Activated T-cell treated with anti-CD3 and anti-CD28 coated beads for 4 hours (primary cell): ENCODE measurements around the gene RBM20.
"Not testable (repeated sequence)": the region's sequence is repeated elsewhere in the genome, so short reads cannot be mapped to it uniquely, and the experiment has no call there.

Experiments
- DNase-seq: peaks from one replicate; pipeline ENCODE4 v3.0.0-alpha.2; 2020

The RBM20 gene

DNA sequence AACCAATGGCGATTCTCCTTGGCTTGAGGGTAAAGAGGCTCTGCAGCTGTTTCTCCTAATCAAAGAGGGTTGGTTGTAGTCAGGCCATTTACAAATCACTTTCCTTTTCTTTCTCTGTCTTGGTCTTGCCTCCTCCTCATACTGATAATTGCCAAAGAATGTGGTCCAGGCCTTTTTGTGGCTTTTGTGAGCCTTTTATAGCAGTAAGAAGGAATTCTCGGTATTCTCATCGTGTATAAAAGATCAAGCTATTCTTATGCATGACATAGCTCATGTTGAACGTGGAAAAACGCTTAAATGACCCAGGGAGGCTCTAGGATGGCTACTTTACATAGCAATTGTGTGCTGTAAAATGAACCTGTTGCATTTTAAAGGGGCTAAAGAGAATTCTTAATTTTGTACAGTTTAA lies 62.6 kb downstream of the RBM20 start:
- no peak for DNase-seq

DNA sequence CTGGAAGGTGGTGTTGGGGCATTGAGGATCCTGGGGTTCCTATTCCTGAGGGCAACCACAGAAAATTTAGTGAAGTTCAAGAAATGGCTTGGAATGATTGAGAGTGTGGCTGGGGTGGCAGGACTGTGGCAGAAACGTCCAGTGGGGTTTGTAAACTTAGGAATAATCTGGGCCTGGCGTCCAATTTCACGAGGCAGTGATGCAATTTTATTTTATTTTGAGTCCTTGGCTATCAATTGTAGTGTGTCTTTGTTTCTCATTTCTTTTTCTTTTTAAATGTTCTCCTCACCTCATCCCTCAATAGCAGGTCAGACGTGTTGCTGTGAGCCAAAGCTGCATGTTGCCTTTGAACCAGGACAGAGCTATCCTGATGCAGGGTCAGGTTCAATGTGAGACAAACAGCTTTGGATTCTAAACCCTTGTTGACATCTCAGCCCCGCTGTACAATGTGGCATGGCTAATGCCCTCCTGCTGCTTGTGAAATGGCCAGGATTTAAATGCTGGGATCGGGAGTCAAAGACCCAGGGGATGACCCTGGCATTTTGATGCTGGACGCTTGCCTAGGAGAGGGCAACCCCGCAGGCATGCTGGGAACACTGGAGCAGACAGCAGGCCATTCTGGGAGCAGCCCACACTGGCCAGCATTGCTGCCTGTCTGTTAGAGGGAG lies 64.8 kb downstream of the RBM20 start:
- DNase-seq = no peak

DNA sequence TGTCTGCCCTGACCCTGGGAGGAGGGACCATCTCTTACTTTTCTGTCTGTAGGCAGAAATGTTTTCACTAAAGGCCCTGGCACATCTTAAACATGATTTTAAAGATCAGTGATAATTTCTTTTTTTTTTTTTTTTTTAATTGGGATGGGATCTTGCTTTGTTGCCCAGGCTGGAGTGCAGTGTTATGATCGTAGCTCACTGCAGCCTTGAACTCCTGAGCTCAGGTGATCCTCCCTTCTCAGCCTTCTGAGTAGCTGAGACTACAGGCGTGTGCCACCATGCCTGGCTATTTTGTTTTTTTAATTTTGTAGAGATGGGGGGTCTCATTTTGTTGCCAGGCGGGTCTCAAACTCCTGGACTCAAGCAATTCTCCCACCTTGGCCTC lies 65.3 kb downstream of the RBM20 start:
- DNase-seq = no peak

DNA sequence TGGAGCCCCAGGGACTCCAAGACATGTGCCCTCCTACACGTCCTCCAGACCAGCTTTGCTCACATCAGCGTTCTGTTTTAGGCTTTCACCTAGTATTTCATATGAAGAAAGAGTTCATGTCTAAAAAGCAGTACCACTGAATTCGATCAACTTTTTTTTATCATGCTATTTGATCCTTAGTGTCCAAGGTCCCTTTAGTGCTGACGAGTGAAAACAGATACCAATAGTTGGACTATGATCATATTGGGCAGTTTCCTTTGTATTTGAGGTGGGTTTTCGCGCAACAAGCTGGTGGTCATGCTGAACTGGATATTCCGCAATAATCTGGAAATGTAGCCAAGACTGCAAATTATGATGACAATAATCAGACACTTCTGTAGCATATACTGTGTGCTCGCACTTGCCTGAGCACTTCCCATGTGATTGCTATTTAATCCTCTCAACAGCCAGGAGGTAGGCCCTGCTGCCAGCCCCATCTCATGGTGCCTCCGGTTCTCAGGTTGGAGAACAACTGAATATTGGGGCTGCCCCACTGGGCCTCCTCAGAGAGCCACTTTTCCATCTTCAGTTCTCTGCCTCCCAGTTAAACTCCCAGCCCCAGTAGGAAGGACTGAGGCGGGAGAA lies 65.9 kb downstream of the RBM20 start:
- no peak for DNase-seq

DNA sequence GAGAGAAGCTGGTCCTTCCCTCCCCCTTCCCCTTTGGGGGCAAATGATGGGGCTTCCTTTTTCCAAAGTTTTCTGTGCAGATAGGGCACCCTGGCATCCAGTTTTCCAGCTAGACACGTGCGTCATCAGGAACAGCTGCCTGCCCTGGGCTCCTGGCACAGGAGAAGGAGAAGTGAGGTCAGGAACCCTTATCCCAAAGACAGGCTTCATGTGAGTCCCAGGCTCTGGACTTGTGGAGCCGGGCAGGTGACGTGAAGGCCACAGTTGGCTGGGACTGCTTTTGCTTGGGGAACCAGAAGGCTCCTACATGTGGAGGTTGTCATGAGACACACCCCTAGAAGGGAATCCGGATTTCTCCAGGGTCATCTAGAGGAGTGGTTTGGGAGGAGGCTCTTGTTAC lies 66.5 kb downstream of the RBM20 start:
- no peak for DNase-seq

DNA sequence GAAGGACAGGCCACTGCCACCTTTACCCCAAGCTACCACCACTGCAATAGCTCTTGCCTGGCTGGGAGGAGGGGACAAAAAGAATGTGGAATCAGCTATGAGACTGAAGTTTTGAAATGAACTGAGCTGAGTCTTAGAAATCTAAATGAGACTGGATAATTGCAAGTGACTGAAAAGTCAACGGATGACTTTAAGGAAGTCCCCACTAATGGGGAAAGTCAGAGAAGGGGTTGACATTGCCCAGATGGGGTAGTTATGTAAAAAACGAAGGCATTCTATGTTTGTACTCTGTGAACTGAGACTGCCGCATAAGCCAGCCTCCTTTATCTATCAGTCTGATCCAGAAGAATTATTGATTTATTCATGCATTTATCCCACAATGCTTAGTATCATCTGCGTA lies 67.2 kb downstream of the RBM20 start:
- DNase-seq = no peak

DNA sequence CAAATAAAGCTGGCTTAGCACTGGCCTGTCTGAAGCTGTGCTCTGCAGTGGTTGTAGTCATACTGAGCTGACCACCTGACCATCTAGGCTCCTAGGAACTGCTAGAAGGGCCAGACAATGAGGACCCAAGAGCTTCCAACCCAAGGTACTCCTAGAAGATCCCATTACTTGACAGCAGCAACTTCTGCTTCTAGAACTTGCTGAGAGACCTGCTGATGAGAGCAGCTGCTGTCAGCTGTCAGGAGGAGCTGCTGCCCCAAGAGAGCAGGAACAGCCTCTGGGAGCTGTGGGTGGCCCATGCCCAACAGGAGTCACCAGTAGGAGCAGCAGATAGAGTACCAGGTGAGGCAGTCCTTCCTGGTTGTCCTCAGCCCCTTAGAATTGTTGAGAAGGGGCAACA lies 70.2 kb downstream of the RBM20 start:
- no peak for DNase-seq

DNA sequence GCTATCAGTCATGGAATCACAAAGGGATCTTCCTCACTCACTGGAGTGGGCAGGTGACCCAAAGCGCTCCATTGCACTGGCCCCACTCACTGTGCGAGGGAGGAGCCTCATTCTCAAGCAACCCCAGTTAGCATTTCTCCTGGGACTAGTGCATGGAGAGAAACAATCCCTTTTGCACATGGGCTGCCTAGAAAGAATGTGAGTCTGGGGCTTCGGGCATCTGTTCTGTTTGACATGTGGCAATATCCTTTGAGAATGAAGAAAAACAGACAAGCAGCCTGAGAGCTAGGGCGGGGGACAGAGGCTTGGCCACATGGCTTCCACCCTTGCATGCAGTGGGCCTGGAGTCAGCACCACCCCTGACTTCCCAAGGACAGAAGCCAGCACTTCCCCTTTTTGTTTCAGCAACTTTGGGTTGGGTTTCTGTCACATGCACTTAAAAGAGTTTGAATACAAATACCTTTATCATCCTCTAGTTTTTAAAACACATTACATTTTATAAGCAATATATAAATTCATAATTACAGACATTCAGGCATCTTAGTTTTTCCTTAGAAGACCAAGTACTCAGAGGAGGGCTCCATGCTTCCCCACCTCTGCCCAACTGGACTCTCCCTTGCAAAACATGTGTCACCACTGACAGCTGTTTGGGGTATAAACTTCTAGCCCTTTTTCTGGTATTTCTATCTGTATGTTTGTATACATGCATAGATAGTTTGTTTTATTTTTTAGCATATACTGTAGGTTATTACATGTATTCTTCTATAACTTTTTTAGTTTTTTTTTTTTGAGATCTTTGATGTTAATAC lies 73.8 kb downstream of the RBM20 start:
- no peak for DNase-seq

DNA sequence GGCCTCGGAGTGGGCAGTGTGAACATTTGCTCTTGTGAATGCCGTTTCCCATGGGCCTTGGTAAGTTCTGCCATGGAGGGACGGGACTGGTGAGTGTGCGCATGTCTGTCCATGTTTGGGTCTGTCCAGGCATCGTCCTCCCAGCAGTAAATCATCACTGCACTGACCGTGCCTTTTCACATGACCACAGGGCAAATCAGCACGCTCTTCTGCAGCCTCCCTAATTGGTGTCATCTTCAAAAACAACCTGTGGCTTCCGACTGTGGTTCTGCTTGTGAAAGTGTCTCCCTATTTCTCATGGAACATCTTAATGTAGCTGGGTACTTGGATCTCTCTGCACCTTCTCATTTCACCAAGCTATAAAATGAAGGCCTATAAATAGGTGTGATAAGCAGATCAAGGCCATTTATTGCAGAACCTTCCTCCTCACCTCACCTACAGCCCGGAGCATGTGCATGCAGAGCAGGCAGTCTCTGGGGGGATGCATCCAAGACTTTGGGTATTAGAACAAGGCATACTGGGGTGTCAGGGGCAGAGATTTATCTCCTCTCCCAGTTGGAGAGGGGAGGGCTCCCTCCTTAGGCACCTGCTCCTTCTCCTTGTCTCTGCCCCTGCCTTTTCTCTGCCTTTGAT lies 77.4 kb downstream of the RBM20 start:
- DNase-seq = no peak

DNA sequence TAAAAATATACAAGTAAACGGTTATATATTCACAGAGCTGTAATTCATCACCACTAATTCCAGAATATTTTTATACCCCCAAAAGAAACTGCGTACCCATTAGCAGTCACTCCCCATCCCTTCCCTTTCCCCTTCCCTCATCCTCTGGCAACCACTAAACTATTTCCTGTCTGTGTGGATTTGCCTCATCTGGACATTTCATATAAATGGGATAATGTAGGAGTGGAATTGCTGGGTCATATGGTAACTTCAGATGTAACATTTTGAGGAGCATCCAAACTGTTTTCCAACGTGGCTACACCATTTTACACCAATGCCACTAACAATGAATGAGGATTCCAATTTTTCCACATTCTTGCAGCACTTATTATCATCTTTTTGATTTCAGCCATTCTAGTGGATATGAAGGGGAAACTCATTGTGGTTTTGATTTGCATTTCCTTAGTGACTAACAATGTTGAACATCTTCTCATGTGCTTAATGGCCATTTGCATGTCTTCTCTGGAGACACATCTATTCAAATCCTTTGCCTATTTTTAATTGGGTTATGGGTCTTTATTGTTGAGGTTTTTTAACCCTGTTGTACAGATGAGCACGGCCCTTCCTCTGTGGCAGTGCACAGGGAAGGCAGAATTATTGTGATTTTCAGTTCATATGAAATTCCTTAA lies 79.2 kb downstream of the RBM20 start:
- DNase-seq = no peak

DNA sequence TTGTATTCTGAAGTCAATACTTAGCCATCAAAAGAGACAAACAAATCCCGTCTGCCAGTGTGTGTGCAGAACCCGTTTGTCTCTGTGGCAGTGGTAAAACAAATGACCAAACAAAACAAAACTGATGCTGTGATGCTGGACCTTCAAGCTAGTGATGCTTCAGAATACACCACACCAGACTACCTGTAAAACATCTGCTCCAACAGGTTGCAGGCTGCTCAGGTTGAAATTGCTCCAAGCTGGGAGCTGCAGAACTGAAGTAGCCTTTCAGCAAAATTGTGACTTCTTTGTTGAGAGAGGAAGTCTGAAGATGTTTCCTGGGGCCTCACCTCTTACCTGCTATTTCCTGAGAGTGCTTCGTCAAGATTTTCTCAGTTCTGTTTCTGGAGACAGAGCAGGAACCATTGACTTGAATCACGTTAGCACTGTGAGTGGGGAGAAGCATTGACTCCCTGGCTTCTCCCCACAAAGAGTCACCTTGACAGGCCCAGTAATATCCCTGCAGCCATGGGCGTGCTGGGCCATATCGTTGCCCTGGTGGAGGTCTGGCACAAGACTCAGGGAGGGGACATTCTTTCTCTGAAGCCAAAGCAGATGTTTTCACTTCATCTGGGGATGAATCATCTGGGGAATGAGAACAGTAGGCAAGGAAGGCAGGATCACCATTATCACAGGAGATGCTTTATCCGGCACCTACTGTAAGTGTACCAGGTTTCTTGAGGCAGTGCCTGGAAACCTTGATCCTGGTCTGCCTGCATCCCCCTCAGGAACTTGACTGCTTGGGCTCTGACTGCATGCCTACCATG lies 80.2 kb downstream of the RBM20 start:
- DNase-seq = no peak

DNA sequence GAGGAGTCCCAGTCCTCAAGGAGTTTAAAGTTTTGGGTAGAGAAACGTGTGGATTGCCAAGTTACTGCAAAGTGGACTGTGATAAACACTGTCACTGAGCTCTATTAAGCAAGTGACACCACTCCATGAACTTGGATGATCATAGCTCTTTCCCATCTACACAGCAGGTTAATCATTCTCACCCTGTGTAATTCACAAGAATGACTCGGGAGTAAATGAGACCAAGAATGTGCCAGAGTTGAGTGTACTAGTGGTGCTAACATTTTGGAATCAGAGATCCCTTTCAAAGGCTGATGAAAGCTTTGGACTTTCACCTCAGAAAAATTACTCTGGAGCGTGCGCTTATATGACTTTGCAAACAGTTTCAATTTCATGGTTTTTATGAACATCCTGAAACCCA lies 80.8 kb downstream of the RBM20 start:
- no peak for DNase-seq

DNA sequence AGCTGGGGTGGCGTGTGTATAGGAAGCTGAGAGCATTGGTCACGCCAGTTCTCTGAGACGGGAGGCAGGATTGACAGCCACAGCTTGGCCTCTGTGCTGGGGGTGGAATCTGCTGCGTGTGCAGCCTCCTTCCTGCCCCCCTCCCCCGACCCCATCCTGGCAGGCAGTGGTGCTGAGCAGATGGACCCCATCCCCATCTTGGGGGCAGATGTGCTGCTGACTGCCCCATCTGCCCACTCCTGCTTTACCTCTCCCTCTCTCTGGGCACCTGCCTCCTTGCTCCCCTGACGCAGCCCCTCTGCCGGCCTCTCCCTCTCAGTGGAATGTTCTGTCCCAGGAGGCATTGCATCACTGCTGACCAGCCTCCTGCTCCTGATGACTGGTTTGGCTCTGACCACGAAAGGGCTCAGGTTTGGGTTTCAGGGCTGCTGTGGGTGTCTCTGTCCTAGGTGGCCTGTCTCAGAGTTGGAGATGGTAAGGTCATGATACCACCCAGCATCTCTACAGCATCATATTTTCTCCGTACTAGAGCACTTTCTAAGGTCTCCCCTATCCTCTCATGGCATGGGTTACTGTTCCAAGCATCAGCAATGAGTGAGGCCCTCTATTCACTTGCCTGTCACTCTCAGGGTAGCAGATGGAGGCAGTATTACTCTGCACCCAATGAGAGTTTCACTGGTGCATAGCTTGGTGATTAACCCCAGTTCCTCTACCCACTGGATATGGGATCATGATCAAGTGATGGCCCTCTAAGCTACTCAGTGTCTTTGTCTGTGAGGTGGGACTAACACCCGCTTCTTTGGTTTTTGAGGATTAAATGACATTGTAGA lies 81.9 kb downstream of the RBM20 start:
- no peak for DNase-seq

DNA sequence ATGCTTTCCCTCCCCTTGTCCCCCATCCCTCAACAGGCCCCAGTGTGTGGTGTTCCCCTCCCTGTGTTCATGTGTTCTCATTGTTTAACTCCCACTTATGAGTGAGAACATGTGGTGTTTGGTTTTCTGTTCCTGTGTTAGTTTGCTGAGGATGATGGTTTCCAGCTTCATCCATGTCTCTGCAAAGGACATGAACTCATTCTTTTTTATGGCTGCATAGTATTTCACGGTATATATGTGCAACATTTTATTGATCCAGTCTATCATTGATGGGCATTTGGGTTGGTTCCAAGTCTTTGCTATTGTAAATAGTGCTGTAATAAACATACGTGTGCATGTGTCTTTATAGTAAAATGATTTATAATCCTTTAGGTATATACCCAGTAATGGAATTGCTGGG lies 83.6 kb downstream of the RBM20 start:
- DNase-seq = not testable (repeated sequence)

DNA sequence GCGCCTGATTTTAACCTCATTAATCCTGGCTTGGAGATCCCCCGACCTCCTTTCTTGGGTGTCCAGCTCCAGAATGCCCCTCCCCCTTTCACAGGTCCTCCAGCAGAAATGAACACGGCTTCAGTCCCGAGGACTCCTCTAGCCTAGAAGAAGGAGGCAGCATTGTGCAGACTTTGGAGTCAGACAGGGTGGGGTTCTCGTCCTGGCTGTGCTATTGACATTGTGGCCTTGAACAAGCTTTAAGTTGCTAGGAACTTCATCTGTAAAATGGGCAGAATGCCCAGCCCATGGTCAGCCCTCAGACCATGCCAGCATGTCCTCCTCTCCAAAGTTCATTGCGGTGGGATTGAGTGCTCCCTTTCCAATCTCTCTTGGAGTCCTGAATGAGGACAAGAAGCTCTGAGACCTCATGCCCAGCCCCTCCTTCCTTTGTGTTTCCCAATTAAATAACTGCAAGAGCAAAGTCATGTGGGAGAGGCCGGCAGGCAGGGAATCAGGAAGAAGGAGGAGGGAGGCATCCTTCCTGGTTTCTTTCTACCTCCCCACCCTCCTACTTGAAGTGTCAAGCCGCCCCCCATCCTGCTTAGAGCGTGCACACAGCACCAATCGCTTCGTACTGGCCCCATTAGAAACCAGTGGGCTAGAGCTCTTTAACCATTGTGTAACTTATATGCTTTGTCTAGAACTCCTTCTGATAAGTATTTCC lies 86.4 kb downstream of the RBM20 start:
- DNase-seq = no peak

DNA sequence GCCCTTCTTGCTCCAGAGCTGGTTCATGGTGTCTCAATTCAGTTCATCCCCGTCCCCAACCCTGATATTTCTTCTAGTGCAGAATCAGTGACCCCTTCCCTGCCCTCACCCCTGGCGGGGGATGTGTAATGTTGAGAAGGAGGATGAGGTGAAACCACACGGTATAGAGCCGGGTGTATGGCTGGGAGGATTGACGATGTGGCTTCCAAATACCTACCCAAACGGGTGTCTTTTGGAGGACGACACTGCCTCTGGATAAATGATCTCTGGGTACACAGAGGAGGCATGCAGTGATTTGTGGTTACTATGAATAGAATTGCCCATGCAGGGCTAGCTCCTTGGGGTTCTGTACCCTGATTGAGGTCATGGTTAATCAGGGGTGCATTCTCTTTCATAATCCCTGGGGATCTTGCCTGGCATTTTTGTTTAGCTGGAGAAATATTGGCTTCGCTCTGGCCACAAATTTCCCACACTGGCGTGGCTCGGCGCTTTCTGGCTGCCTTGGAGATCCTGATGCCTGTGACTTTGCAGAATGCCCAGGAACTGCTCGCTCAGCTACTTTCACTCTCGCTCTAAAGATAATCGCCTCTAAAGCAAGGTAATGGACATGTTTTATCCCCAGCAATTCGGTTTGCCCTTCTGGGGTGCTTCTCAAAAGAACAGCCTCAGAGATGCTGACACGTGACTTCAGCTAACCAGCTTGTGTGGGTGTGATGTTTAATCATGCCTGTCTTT lies 89.2 kb downstream of the RBM20 start:
- no peak for DNase-seq

DNA sequence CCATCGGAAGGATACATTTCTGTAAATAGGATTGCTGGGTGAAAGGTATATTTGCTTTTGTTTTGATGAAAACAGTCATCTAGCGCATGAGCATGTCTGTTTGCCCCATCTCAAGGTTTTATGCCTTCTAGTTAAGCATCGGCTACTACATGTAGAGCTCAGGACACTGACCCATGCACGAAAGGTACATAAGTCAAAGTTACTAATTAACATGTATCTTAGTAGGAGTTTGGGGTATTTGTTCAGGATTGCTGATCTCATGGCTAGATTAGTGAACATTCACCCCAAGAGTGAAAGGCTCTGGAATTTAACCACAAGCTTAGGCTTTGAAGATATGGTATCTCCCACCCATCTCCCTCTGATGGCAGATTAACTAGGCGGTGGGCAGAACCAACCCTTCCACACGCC lies 91.5 kb downstream of the RBM20 start:
- no peak for DNase-seq

DNA sequence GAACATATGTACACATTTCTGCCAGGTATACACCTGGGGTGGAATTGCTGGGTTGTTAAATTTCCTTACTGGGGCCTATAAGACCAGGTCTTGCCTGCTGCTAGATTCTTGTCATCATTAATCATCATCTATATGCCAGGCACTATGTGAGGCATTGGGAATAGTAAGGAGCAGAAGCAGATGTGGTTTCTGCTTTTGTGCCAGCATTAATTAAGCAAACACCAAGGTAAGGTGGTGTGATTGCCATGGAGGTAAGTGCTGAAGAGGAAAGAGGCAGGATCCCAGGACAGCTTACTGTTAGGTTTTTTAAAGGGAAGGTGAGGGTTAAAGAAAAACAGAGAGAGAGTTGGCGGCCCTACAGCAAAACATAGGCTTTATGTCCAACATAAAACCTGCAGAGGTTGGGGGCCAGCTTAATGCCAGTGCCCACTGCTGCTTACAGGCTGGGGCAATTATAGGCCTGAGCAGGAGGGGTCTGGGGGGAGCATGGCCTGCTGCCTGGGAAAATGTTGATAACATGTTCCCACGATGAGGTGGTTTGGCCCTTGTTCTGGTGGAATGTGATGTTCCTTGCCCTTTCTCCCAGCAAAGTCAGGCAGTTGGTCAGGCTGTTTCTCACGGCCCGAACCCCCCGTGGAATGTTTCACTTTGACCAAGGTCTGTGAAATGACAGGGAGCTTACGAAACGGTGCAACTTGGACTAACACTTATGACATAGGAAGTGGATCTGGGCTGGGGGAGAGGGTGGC lies 93.9 kb downstream of the RBM20 start:
- no peak for DNase-seq

DNA sequence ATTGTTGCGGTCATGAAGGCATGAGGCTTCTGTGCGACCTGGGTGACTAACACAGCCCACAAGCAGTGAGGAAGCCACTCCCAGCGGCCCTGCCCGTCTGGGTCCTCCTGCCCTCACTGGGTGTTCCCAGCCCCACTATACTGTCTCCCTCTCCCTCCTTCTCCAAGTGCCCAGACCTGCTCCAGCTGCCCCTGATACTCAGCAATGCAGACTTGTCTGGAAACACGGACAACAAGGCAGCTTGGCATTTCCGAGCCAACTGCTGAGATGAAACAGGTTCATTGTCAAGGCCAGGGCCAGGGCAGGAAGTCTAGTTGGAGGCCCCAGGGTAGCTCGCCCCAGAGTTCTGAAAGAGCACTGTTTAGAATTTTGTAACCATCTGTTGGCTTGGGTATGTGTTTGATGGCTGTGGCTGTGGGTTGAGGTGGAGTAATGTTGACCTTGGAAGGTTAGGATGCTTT lies 95.7 kb downstream of the RBM20 start:
- DNase-seq = no peak
